Panc1 (cell line): Measurements from ENCODE around the gene HSPA12A.

Source experiments
- POLR2AphosphoS5 ChIP-seq: IDR thresholded peaks from 2 replicates; pipeline ENCODE4 v1.6.1; 2012; ENCODE audit warnings: mild to moderate bottlenecking, low read depth, low read length, moderate library complexity
- REST ChIP-seq, 2 experiments: IDR thresholded peaks; 2 replicates each; pipeline ENCODE4 v1.6.1; 2011 to 2012; ENCODE audit warnings: low read depth in 2 of 2, control low read depth in 1 of 2, low read length in 1 of 2, mild to moderate bottlenecking in 1 of 2, moderate library complexity in 1 of 2; ENCODE audit not compliant: insufficient read depth in 1 of 2
- SIN3A ChIP-seq: IDR thresholded peaks from 2 replicates; pipeline ENCODE4 v1.6.1; 2012; ENCODE audit warnings: low read depth, mild to moderate bottlenecking, low read length, moderate library complexity, borderline replicate concordance; ENCODE audit not compliant: insufficient read depth
- TCF7L2 ChIP-seq: IDR thresholded peaks from 2 replicates; pipeline ENCODE4 v1.6.1; 2011; ENCODE audit warnings: mild to moderate bottlenecking, low read depth, low read length, inconsistent platforms
- TF ChIP-seq, protein P1 (sequence below): fragments of 450-650 bp; IDR thresholded peaks from 2 replicates; pipeline ENCODE4 v1.5.1; 2017; ENCODE audit warnings: mild to moderate bottlenecking

DNA sequence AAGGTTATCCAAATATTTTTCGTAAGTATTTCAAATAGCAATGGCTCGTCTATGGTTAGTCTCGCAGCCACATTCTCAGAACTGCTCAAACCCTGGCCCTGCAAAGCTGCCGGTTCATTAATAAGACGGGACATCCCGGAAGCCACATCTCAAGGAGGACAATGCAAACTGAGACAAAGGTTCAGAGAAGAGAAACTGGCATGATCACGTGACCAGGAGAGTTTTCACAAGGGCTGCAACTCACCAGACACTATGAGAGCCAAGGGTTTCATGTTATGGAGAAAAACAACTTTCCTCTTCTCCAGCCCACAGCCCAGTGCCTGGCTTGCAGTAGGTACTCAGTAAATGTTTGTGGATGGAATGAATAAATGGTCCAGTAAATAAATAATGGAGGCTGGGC, 5.0 kb upstream of the HSPA12A start:
- TF ChIP-seq, protein P1, sequence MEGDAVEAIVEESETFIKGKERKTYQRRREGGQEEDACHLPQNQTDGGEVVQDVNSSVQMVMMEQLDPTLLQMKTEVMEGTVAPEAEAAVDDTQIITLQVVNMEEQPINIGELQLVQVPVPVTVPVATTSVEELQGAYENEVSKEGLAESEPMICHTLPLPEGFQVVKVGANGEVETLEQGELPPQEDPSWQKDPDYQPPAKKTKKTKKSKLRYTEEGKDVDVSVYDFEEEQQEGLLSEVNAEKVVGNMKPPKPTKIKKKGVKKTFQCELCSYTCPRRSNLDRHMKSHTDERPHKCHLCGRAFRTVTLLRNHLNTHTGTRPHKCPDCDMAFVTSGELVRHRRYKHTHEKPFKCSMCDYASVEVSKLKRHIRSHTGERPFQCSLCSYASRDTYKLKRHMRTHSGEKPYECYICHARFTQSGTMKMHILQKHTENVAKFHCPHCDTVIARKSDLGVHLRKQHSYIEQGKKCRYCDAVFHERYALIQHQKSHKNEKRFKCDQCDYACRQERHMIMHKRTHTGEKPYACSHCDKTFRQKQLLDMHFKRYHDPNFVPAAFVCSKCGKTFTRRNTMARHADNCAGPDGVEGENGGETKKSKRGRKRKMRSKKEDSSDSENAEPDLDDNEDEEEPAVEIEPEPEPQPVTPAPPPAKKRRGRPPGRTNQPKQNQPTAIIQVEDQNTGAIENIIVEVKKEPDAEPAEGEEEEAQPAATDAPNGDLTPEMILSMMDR = no peak
- TF ChIP-seq POLR2AphosphoS5 (no peak), TCF7L2 (no peak), REST (IDR thresholded peaks at IDR 0.05; ENCODE audit: insufficient read depth in 1 of 2, low read depth in 2 of 2, low read length in 1 of 2) (no peak), SIN3A (no peak)
